SJCRH30 (cell line): ENCODE results near the gene TFRC. TPM values are rescaled to one million over a fixed set of nuclear protein-coding genes. Genes with fewer than 3 reads are reported as not detected.
"Not testable (repeated sequence)": the region's sequence is repeated elsewhere in the genome, so short reads cannot be mapped to it uniquely, and the experiment has no call there.

Experiments
- DNase-seq, 2 experiments: peaks; one replicate each; pipeline ENCODE4 v3.0.0-alpha.2; 2015 to 2020
- H3K27ac ChIP-seq: fragments of 250-450 bp; sonication (Bioruptor Pico); 2 replicates; pipeline ENCODE4 v1.5.1; 2020; ENCODE audit warnings: mild to moderate bottlenecking, moderate library complexity
- H3K27me3 ChIP-seq: fragments of 250-450 bp; sonication (Bioruptor Pico); 2 replicates; pipeline ENCODE4 v1.5.1; 2020; ENCODE audit warnings: mild to moderate bottlenecking, moderate library complexity
- H3K36me3 ChIP-seq: fragments of 250-450 bp; sonication (Bioruptor Pico); 2 replicates; pipeline ENCODE4 v1.5.1; 2020; ENCODE audit warnings: mild to moderate bottlenecking, moderate library complexity
- H3K4me1 ChIP-seq: fragments of 250-450 bp; sonication (Bioruptor Pico); 2 replicates; pipeline ENCODE4 v1.5.1; 2020; ENCODE audit warnings: mild to moderate bottlenecking, moderate library complexity
- H3K4me3 ChIP-seq: fragments of 250-450 bp; sonication (Bioruptor Pico); 2 replicates; pipeline ENCODE4 v1.5.1; 2020; ENCODE audit warnings: mild to moderate bottlenecking, moderate library complexity
- H3K9me3 ChIP-seq: fragments of 250-450 bp; sonication (Bioruptor Pico); replicated peaks from 2 replicates; pipeline ENCODE4 v1.5.1; 2020; ENCODE audit warnings: mild to moderate bottlenecking, moderate library complexity
- total RNA-seq: library from RNA; depleted of rRNA; stranded (reverse); fragments of >200 nt; shearing (Covaris generic); gene quantifications from 2 replicates; pipeline ENCODE4 v1.2.3, GENCODE V29; 2014; rRNA removed

TFRC gene
- total RNA-seq, 1 experiment from 2014 or later = 267 TPM

GRCh38 chr3:196009456-196009855 lies 72.4 kb downstream of the TFRC start:
- Histone ChIP-seq H3K4me3 (no peak overlapping the region), H3K9me3 (peaks cover 4% of the 10 kb centered on the region; the same call in 1 of the 2 replicates), H3K27me3 (no peaks in the 10 kb centered on the region), H3K36me3 (no peaks in the 10 kb centered on the region), H3K27ac (no peak overlapping the region), H3K4me1 (peaks cover 9% of the 10 kb centered on the region)
- DNase-seq = no peak

GRCh38 chr3:196008929-196009328 lies 73.0 kb downstream of the TFRC start:
- Histone ChIP-seq H3K9me3 (peaks cover 4% of the 10 kb centered on the region; the same call in 1 of the 2 replicates), H3K27ac (no peak overlapping the region), H3K4me3 (no peak overlapping the region), H3K4me1 (peaks cover 9% of the 10 kb centered on the region), H3K27me3 (no peaks in the 10 kb centered on the region), H3K36me3 (no peaks in the 10 kb centered on the region)
- no peak for DNase-seq

- H3K27me3 ChIP-seq = no peaks in the 10 kb centered on the region
- no peak for DNase-seq
- no peak overlapping the region for H3K4me3 ChIP-seq
These were observed 73.5 kb downstream of the TFRC start for GRCh38 chr3:196008387-196008786.

GRCh38 chr3:196007744-196008335 lies 74.0 kb downstream of the TFRC start:
- Histone ChIP-seq H3K9me3 (peaks cover 4% of the 10 kb centered on the region; the same call in 1 of the 2 replicates), H3K27ac (no peak overlapping the region), H3K27me3 (no peaks in the 10 kb centered on the region), H3K4me1 (peaks cover 3% of the 10 kb centered on the region), H3K4me3 (no peak overlapping the region), H3K36me3 (no peaks in the 10 kb centered on the region)
- DNase-seq = no peak

More at GRCh38 chr3:196008387-196008786, 73.5 kb downstream of the TFRC start:
- Histone ChIP-seq H3K9me3 (peaks cover 4% of the 10 kb centered on the region; the same call in 1 of the 2 replicates), H3K36me3 (no peaks in the 10 kb centered on the region), H3K27ac (no peak overlapping the region), H3K4me1 (peaks cover 9% of the 10 kb centered on the region)

- not testable (repeated sequence) for DNase-seq, H3K36me3 ChIP-seq, H3K27ac ChIP-seq, H3K9me3 ChIP-seq, H3K4me1 ChIP-seq, H3K4me3 ChIP-seq, H3K27me3 ChIP-seq
These were observed 76.6 kb downstream of the TFRC start for GRCh38 chr3:196005338-196005737.

- not testable (repeated sequence) for DNase-seq, H3K36me3 ChIP-seq, H3K9me3 ChIP-seq
These were observed 77.4 kb downstream of the TFRC start for GRCh38 chr3:196004359-196005052.

GRCh38 chr3:196003611-196004010 lies 78.3 kb downstream of the TFRC start:
- Histone ChIP-seq H3K4me3 (no peak overlapping the region), H3K4me1 (no peaks in the 10 kb centered on the region), H3K9me3 (no peaks in the 10 kb centered on the region), H3K27me3 (no peaks in the 10 kb centered on the region), H3K27ac (no peak overlapping the region), H3K36me3 (no peaks in the 10 kb centered on the region)
- DNase-seq = no peak

More at GRCh38 chr3:196004359-196005052, 77.4 kb downstream of the TFRC start:
- not testable (repeated sequence) for H3K27me3 ChIP-seq, H3K4me3 ChIP-seq, H3K27ac ChIP-seq, H3K4me1 ChIP-seq

GRCh38 chr3:196002721-196003120 lies 79.2 kb downstream of the TFRC start:
- not testable (repeated sequence) for DNase-seq, H3K9me3 ChIP-seq, H3K27me3 ChIP-seq, H3K36me3 ChIP-seq, H3K27ac ChIP-seq, H3K4me3 ChIP-seq, H3K4me1 ChIP-seq

- not testable (repeated sequence) for H3K9me3 ChIP-seq, DNase-seq, H3K4me3 ChIP-seq, H3K27ac ChIP-seq, H3K4me1 ChIP-seq, H3K36me3 ChIP-seq, H3K27me3 ChIP-seq
These were observed 80.7 kb downstream of the TFRC start for GRCh38 chr3:196001240-196001639.

- not testable (repeated sequence) for H3K36me3 ChIP-seq, H3K4me3 ChIP-seq, DNase-seq, H3K9me3 ChIP-seq, H3K27me3 ChIP-seq, H3K4me1 ChIP-seq, H3K27ac ChIP-seq
These were observed 81.4 kb downstream of the TFRC start for GRCh38 chr3:196000360-196000950.

- no peak for DNase-seq
These were observed 82.0 kb downstream of the TFRC start for GRCh38 chr3:195999896-196000295.

More at GRCh38 chr3:195999896-196000295, 82.0 kb downstream of the TFRC start:
- Histone ChIP-seq H3K27ac (no peak overlapping the region), H3K27me3 (no peaks in the 10 kb centered on the region), H3K4me3 (no peak overlapping the region), H3K4me1 (no peaks in the 10 kb centered on the region), H3K9me3 (no peaks in the 10 kb centered on the region), H3K36me3 (no peaks in the 10 kb centered on the region)

Other genes starting within 250 kb of the TFRC start
- gene TNK2, start 173.5 kb downstream of the TFRC start, total RNA-seq = 17.4 and 21.8 TPM in 2 replicates
- gene ZDHHC19, start 129.3 kb upstream of the TFRC start, total RNA-seq = not detected in 2 replicates
- not detected in 2 replicates for gene SLC51A, start 134.4 kb upstream of the TFRC start, total RNA-seq
- 17.7 and 19.6 TPM in 2 replicates for gene PCYT1A, start 205.6 kb upstream of the TFRC start, total RNA-seq
- gene DYNLT2B, start 236.2 kb upstream of the TFRC start, total RNA-seq = 3.9 and 4.7 TPM in 2 replicates